SU-DHL-6 (cell line): ENCODE measurements around the gene ST14.

Experiments used
- EZH2phosphoT487 ChIP-seq: fragments of 200-600 bp; sonication (generic), shearing (Covaris generic); conservative IDR thresholded peaks from 2 replicates; pipeline ENCODE4 v1.6.1; 2018; ENCODE audit warnings: mild to moderate bottlenecking, antibody characterized with exemption, low read length, moderate library complexity, mixed read lengths
- TF ChIP-seq, protein P1 (sequence below): fragments of 200-600 bp; sonication (generic); IDR thresholded peaks from one replicate; pipeline ENCODE4 v1.5.1; 2017; ENCODE audit warnings: antibody characterized with exemption, mild to moderate bottlenecking, low read length, moderate library complexity; ENCODE audit not compliant: insufficient read depth, poor library complexity, severe bottlenecking

DNA sequence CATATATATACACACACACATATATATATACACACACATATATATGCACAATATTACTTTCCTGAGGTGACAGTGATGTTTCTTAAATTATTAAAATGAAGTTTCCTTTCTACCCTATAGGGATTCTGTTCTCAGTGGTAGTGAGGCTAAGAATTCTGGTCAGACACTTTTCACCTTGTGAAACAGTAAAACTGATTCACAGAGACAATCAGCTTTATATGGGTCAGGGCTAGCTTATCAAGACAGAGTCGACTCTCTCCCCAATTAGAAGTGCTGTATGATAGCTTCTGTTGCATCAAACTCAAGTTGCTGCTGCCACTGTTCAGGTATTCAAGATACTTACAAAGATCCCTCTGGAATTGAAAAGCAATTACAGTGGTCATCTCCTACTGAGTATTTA is 86.7 kb downstream of the ST14 start:
- TF ChIP-seq, protein P1, sequence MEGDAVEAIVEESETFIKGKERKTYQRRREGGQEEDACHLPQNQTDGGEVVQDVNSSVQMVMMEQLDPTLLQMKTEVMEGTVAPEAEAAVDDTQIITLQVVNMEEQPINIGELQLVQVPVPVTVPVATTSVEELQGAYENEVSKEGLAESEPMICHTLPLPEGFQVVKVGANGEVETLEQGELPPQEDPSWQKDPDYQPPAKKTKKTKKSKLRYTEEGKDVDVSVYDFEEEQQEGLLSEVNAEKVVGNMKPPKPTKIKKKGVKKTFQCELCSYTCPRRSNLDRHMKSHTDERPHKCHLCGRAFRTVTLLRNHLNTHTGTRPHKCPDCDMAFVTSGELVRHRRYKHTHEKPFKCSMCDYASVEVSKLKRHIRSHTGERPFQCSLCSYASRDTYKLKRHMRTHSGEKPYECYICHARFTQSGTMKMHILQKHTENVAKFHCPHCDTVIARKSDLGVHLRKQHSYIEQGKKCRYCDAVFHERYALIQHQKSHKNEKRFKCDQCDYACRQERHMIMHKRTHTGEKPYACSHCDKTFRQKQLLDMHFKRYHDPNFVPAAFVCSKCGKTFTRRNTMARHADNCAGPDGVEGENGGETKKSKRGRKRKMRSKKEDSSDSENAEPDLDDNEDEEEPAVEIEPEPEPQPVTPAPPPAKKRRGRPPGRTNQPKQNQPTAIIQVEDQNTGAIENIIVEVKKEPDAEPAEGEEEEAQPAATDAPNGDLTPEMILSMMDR: no peak
- no peak for TF ChIP-seq EZH2phosphoT487
